Right lobe of liver (tissue), 6 donors: Measurements from ENCODE around the gene CLEC18A. TPM values are rescaled to one million over a fixed set of nuclear protein-coding genes. Genes with fewer than 3 reads are reported as not detected.
"Not testable (repeated sequence)": the region's sequence is repeated elsewhere in the genome, so short reads cannot be mapped to it uniquely, and the experiment has no call there.

ENCODE experiments used
- ATAC-seq, 4 donors: fragments of 200-7000 bp; cut with Tn5 transposase; one replicate each; pipeline ENCODE4 v1.9.1; 2020; ENCODE audit warnings: mild to moderate bottlenecking in 4 of 4, moderate library complexity in 4 of 4
- DNase-seq, 3 donors: peaks; one replicate each; pipeline ENCODE4 v3.0.0-alpha.2; 2020
- H3K27ac ChIP-seq, 3 donors: fragments of 200-600 bp; one replicate each; pipeline ENCODE4 v1.8.0; 2022
- H3K27me3 ChIP-seq, 2 donors: fragments of 200-600 bp; one replicate each; pipeline ENCODE4 v1.8.0; 2022
- H3K36me3 ChIP-seq, 4 donors: fragments of 200-600 bp; sonication (generic) in 1 of 4; one replicate each; pipeline versions ENCODE4 v1.5.1 to v1.8.0; 2017 to 2022; ENCODE audit warnings: control low read depth in 1 of 4
- H3K4me1 ChIP-seq, 4 donors: fragments of 200-600 bp; sonication (generic) in 1 of 4; one replicate each; pipeline versions ENCODE4 v1.5.1 to v1.8.0; 2017 to 2022; ENCODE audit warnings: control low read depth in 1 of 4
- H3K4me3 ChIP-seq, 3 donors: fragments of 200-600 bp; one replicate each; pipeline ENCODE4 v1.8.0; 2022
- H3K9me3 ChIP-seq, 4 donors: fragments of 200-600 bp; sonication (generic) in 1 of 4; one replicate each; pipeline versions ENCODE4 v1.5.1 to v1.8.0; 2017 to 2022; ENCODE audit warnings: control low read depth in 1 of 4
- POLR2A ChIP-seq: fragments of 450-650 bp; IDR thresholded peaks from one replicate; pipeline ENCODE4 v1.6.1; 2017; ENCODE audit warnings: antibody characterized with exemption, mild to moderate bottlenecking
- WGBS: methylation state at CpG from one replicate; pipeline ENCODE4 v1.1.6; 2018; ENCODE audit warnings: low coverage, low lambda C conversion rate; ENCODE audit not compliant: insufficient coverage; ENCODE audit errors: missing lambda C conversion rate; 5-methylcytosine and 5-hydroxymethylcytosine counted together
- intact Hi-C, 2 donors: fragments of 100-400 bp; cut with DNase I; formaldehyde crosslinking; loops; one replicate each; pipeline versions ENCODE4 v1.11.2 to v1.14.1; 2022
- total RNA-seq, 6 experiments: library from RNA; depleted of rRNA in 2 of 6; stranded (reverse); fragments of >200 nt in 2 of 6; fragmentation: NEBNext Ultra II Directional in 3 of 6; extraction: Animal tissue kit (Norgen Biotek cat#: 25700) in 3 of 6; gene quantifications; one replicate each; pipeline versions ENCODE4 v1.1.0 to v1.2.4, GENCODE V29; 2016 to 2023
- donor health status: DM: no; HTN: yes; CAD: no.
- donor health status: DM: no; HTN: no; CAD: no.
- donor health status: DM: no; HTN: no; CAD: no.
- donor health status: DM: no; HTN: yes; CAD: no.
- donor health status: DM: no; HTN: yes; CAD: no.

CLEC18A gene
- total RNA-seq, 6 experiments from 2014 or later = 0.11 to 1.1 (median 0.79) TPM; not detected in 2

- H3K36me3 ChIP-seq, H3K9me3 ChIP-seq, H3K27ac ChIP-seq, H3K4me1 ChIP-seq, ATAC-seq, H3K4me3 ChIP-seq, DNase-seq, H3K27me3 ChIP-seq, intact Hi-C loops: not testable (repeated sequence)
- WGBS = 100% methylated on average over 3 of the region's 13 CpGs
Measured at GRCh38 chr16:69954241-69954640, 3.1 kb downstream of the CLEC18A start.

GRCh38 chr16:69963312-69963711, 12.2 kb downstream of the CLEC18A start:
- ATAC-seq, H3K4me3 ChIP-seq: not testable (repeated sequence)

GRCh38 chr16:69964960-69965660, 14.0 kb downstream of the CLEC18A start:
- H3K9me3 ChIP-seq, H3K36me3 ChIP-seq, H3K27me3 ChIP-seq, intact Hi-C loops, H3K4me1 ChIP-seq: not testable (repeated sequence)
- Histone ChIP-seq H3K4me3 (peak overlapping the region in 2 of 3 donors; percentile 36 to 56), H3K27ac (peak overlapping the region in 1 of 3 donors; percentile 54)
- TF ChIP-seq POLR2A = peak; percentile 51
- peak; percentile 55 to 86 (median 86) for DNase-seq
- peak; percentile 62 to 98 (median 82) for ATAC-seq
- WGBS = 24% methylated on average over 9 of the region's 68 CpGs

More at GRCh38 chr16:69963312-69963711, 12.2 kb downstream of the CLEC18A start:
- intact Hi-C loops, H3K9me3 ChIP-seq, H3K4me1 ChIP-seq, H3K27me3 ChIP-seq, H3K27ac ChIP-seq, H3K36me3 ChIP-seq, DNase-seq: not testable (repeated sequence)
- WGBS = no CpG with 5 or more reads among the region's 9 CpGs

GRCh38 chr16:69965661-69966054, 14.5 kb downstream of the CLEC18A start:
- Histone ChIP-seq H3K27ac (peak overlapping the region in 1 of 3 donors; percentile 54), H3K4me3 (peak overlapping the region in 1 of 3 donors; percentile 56)
- H3K9me3 ChIP-seq, intact Hi-C loops, H3K27me3 ChIP-seq, DNase-seq, H3K4me1 ChIP-seq, H3K36me3 ChIP-seq: not testable (repeated sequence)
- WGBS = 33% methylated on average over 1 of the region's 24 CpGs
- ATAC-seq = peak; percentile 14 to 59 (median 36)

GRCh38 chr16:69967688-69968087, 16.6 kb downstream of the CLEC18A start:
- H3K4me3 ChIP-seq, H3K27ac ChIP-seq, DNase-seq, H3K9me3 ChIP-seq, H3K36me3 ChIP-seq, H3K27me3 ChIP-seq, ATAC-seq, H3K4me1 ChIP-seq, intact Hi-C loops: not testable (repeated sequence)
- WGBS = no CpG with 5 or more reads among the region's 5 CpGs

GRCh38 chr16:69968125-69968524, 17.0 kb downstream of the CLEC18A start:
- H3K4me1 ChIP-seq, H3K36me3 ChIP-seq, H3K27ac ChIP-seq, H3K9me3 ChIP-seq, intact Hi-C loops, DNase-seq, ATAC-seq, H3K27me3 ChIP-seq, H3K4me3 ChIP-seq: not testable (repeated sequence)
- no CpG with 5 or more reads among the region's 10 CpGs for WGBS

GRCh38 chr16:69969657-69970056, 18.5 kb downstream of the CLEC18A start:
- ATAC-seq (peak in 3 of 4 donors; percentile 24 to 54 (median 41)), DNase-seq (peak in 1 of 3 donors; percentile 52)
- WGBS = 57% methylated on average over 2 of the region's 4 CpGs
- H3K27me3 ChIP-seq, H3K4me1 ChIP-seq, H3K4me3 ChIP-seq, H3K27ac ChIP-seq, H3K36me3 ChIP-seq, H3K9me3 ChIP-seq, intact Hi-C loops: not testable (repeated sequence)

- peak in 2 of 4 donors; percentile 23 to 39 for ATAC-seq
- H3K36me3 ChIP-seq, H3K27me3 ChIP-seq, H3K4me1 ChIP-seq, H3K4me3 ChIP-seq, DNase-seq, H3K27ac ChIP-seq, intact Hi-C loops, H3K9me3 ChIP-seq: not testable (repeated sequence)
- WGBS = no CpG with 5 or more reads among the region's 7 CpGs
Measured at GRCh38 chr16:69972120-69972519, 21.0 kb downstream of the CLEC18A start.

- H3K27me3 ChIP-seq, H3K9me3 ChIP-seq, H3K27ac ChIP-seq, ATAC-seq, intact Hi-C loops, H3K4me3 ChIP-seq, H3K36me3 ChIP-seq, H3K4me1 ChIP-seq, DNase-seq: not testable (repeated sequence)
- WGBS = 82% methylated on average over 4 of the region's 8 CpGs
Measured at GRCh38 chr16:69972935-69973334, 21.8 kb downstream of the CLEC18A start.

- 77% methylated on average over 1 of the region's 1 CpG for whole genome bisulfite sequencing
- DNase-seq, intact Hi-C loops: not testable (repeated sequence)
Measured at GRCh38 chr16:69985196-69985595, 34.1 kb downstream of the CLEC18A start.

GRCh38 chr16:69997956-69998355, 46.8 kb downstream of the CLEC18A start:
- DNase-seq, H3K4me3 ChIP-seq, H3K27ac ChIP-seq, H3K9me3 ChIP-seq, H3K27me3 ChIP-seq, intact Hi-C loops, ATAC-seq, H3K4me1 ChIP-seq: not testable (repeated sequence)
- peaks cover 0 to 13% (median 8%) of the 10 kb centered on the region in 4 donors for H3K36me3 ChIP-seq
- whole genome bisulfite sequencing = 61% methylated on average over 3 of the region's 3 CpGs

More at GRCh38 chr16:69985196-69985595, 34.1 kb downstream of the CLEC18A start:
- H3K27me3 ChIP-seq, H3K9me3 ChIP-seq, H3K4me3 ChIP-seq, H3K4me1 ChIP-seq, ATAC-seq, H3K27ac ChIP-seq, H3K36me3 ChIP-seq: not testable (repeated sequence)
